ENCODE results near the gene ZNF148. TPM values are rescaled to one million over a fixed set of nuclear protein-coding genes. Genes with fewer than 3 reads are reported as not detected.

ZNF148 gene
- total RNA-seq, 2 donors from 2014 or later: 35.4 to 50.1 TPM

GRCh38 chr3:125382298-125382697 lies 7.2 kb upstream of the ZNF148 start:
- Histone ChIP-seq H3K4me1 (no peaks in the 10 kb centered on the region), H3K27me3 (no peaks in the 10 kb centered on the region), H3K27ac (no peak overlapping the region), H3K9ac (ENCODE audit: low read depth in 2 of 2, low read length in 2 of 2) (no peak overlapping the region), H3K9me3 (no peaks in the 10 kb centered on the region), H3K4me3 (no peak overlapping the region), H3K36me3 (no peaks in the 10 kb centered on the region)
- no peak for TF ChIP-seq CTCF (IDR thresholded peaks at IDR 0.05)
- intact Hi-C loops (cut with DNase I): no loop called here
- DNase-seq: no peak

GRCh38 chr3:125381743-125382142 lies 6.6 kb upstream of the ZNF148 start:
- TF ChIP-seq CTCF (IDR thresholded peaks at IDR 0.05): no peak
- Histone ChIP-seq H3K4me3 (no peak overlapping the region), H3K27ac (no peak overlapping the region), H3K9me3 (no peaks in the 10 kb centered on the region), H3K9ac (ENCODE audit: low read depth in 2 of 2, low read length in 2 of 2) (no peak overlapping the region), H3K4me1 (no peaks in the 10 kb centered on the region), H3K36me3 (no peaks in the 10 kb centered on the region), H3K27me3 (no peaks in the 10 kb centered on the region)
- no peak for DNase-seq
- intact Hi-C loops (cut with DNase I): no loop called here

GRCh38 chr3:125381314-125381713 lies 6.2 kb upstream of the ZNF148 start:
- no peak for DNase-seq
- no peaks in the 10 kb centered on the region for H3K27me3 ChIP-seq
- no peaks in the 10 kb centered on the region for H3K9me3 ChIP-seq
- H3K4me1 ChIP-seq: no peaks in the 10 kb centered on the region
- H3K27ac ChIP-seq: no peak overlapping the region
- intact Hi-C loops (cut with DNase I): no loop called here
- TF ChIP-seq CTCF (IDR thresholded peaks at IDR 0.05): no peak
- no peak overlapping the region for H3K9ac ChIP-seq (ENCODE audit: low read depth in 2 of 2, low read length in 2 of 2)
- no peaks in the 10 kb centered on the region for H3K36me3 ChIP-seq
- no peak overlapping the region for H3K4me3 ChIP-seq

GRCh38 chr3:125379483-125379882 lies 4.4 kb upstream of the ZNF148 start:
- no peaks in the 10 kb centered on the region for H3K9me3 ChIP-seq
- no peak for TF ChIP-seq CTCF (IDR thresholded peaks at IDR 0.05)
- no peak for DNase-seq
- H3K4me3 ChIP-seq: no peak overlapping the region
- no peaks in the 10 kb centered on the region for H3K27me3 ChIP-seq
- H3K4me1 ChIP-seq: no peaks in the 10 kb centered on the region
- H3K27ac ChIP-seq: no peak overlapping the region
- no peaks in the 10 kb centered on the region for H3K36me3 ChIP-seq
- no peak overlapping the region for H3K9ac ChIP-seq (ENCODE audit: low read depth in 2 of 2, low read length in 2 of 2)
- intact Hi-C loops (cut with DNase I): no loop called here

GRCh38 chr3:125378762-125379161 lies 3.6 kb upstream of the ZNF148 start:
- no peak overlapping the region for H3K27ac ChIP-seq
- DNase-seq: no peak
- intact Hi-C loops (cut with DNase I): no loop called here
- H3K4me3 ChIP-seq: no peak overlapping the region
- no peaks in the 10 kb centered on the region for H3K9me3 ChIP-seq
- no peak for TF ChIP-seq CTCF (IDR thresholded peaks at IDR 0.05)
- no peaks in the 10 kb centered on the region for H3K36me3 ChIP-seq
- no peaks in the 10 kb centered on the region for H3K4me1 ChIP-seq
- H3K27me3 ChIP-seq: no peaks in the 10 kb centered on the region
- no peak overlapping the region for H3K9ac ChIP-seq (ENCODE audit: low read depth in 2 of 2, low read length in 2 of 2)
